Spleen (tissue), 7 donors: ENCODE measurements around the gene HIPK3.

ENCODE experiments used
- CTCF ChIP-seq, 11 experiments: fragments of 200-600 bp in 7 of 11; fragments of 450-650 bp in 4 of 11; sonication (generic) in 4 of 11; IDR thresholded peaks in 8 of 11; conservative IDR thresholded peaks in 3 of 11; 1 replicate in 7 of 11; 2 replicates in 4 of 11; pipeline versions ENCODE4 v1.4.0 to v1.8.0; 2016 to 2021; ENCODE audit warnings: antibody characterized with exemption in 11 of 11, inconsistent platforms in 4 of 11, mild to moderate bottlenecking in 1 of 11
- POLR2A ChIP-seq, 3 donors: fragments of 450-650 bp; IDR thresholded peaks; one replicate each; pipeline ENCODE4 v1.5.1; 2017; ENCODE audit warnings: antibody characterized with exemption in 3 of 3, mild to moderate bottlenecking in 1 of 3
- donor health status: DM: no; HTN: no; CAD: no; lungs with moderate emphysema.
- donor health status: DM: no; HTN: no; CAD: no.
- donor health status: DM: no; HTN: no; CAD: no.

DNA sequence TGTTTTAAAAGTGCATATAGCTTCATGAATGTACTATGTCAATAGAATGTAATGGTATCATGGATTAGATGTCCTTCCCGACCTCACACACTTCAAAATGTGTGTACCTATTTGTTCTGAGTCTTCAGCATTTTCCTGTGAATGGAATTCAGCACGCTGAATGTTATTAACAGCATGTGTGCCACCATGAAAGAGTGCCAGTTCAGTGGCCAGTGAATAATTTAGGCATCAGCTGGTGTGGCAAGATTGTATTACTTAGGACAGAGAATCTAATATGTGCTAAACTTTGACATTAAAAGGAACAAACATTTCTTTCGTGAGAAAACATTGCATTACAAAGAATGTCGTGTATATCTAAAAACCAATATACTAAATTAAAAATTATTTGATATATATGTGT is 46.4 kb downstream of the HIPK3 start:
- no peak for TF ChIP-seq CTCF (IDR thresholded peaks at IDR 0.05 in 8 of 11, conservative IDR thresholded peaks at IDR 0.05 in 3 of 11)
- TF ChIP-seq POLR2A (IDR thresholded peaks at IDR 0.05): no peak
